G401 (cell line): ENCODE results near the gene FOXO3. TPM values are rescaled to one million over a fixed set of nuclear protein-coding genes. Genes with fewer than 3 reads are reported as not detected.
"Not testable (repeated sequence)": the region's sequence is repeated elsewhere in the genome, so short reads cannot be mapped to it uniquely, and the experiment has no call there.

Experiments used
- DNase-seq: peaks from one replicate; pipeline ENCODE4 v3.0.0-alpha.2; 2015; ENCODE audit warnings: low spot score
- in situ Hi-C: cut with HindIII; loops from 2 replicates; pipeline ENCODE4 v1.10.0; 2016; ENCODE audit warnings: low sequenced_read_pairs, mixed read lengths
- total RNA-seq: library from RNA; depleted of rRNA; stranded (reverse); fragments of >200 nt; shearing (Covaris generic); gene quantifications from 2 replicates; pipeline ENCODE4 v1.2.3, GENCODE V29; 2014

FOXO3 gene
- total RNA-seq, 1 experiment from 2014 or later = 15.7 TPM

DNA sequence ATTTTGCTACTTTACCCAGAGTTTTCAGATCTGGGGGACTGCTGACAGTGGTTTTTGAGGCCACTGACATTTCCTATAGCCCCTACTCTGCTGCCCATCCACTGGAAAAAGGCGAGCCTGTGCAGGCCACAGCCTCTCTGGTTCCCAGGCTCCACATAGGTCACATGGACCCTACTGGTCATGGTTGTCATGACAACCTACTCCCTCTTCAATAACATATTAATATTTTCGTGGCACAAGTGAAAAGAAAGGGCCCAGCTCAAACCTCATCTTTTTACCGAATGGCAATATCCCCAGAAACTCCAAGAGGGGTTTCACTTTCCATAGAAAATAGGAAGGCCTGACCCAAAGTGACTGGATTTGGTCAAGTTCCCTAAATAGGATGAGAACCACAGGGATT is 11.0 kb upstream of the FOXO3 start:
- DNase-seq = no peak
- in situ Hi-C loops = loop anchor here (25.0 kb wide), 1 partner anchor 288 kb away; the partner anchor contains the start of gene ARMC2

DNA sequence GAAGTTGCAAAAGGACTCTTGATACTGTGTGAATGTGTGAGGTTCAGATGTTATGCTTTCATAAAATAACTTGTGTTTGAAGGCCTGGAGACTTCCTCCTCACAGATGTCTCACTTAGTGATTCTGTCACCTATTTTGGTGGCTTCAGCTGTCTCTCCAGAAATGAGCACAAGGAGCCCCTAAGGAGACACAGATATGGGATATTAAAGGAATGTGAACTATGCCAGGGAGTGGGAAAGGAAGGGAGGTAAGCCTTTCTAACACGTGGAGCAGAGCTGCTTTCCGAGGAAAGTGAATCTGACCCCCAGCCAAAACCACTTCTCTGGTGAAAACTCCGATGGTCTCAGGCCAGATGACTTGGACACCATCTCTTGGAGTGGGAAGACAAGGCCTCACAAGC is 10.5 kb upstream of the FOXO3 start:
- in situ Hi-C loops = no loop called here
- no peak for DNase-seq

- DNase-seq = no peak
- in situ Hi-C loops = no loop called here
Observed at GRCh38 chr6:108555399-108556052, 5.2 kb upstream of the FOXO3 start.

DNA sequence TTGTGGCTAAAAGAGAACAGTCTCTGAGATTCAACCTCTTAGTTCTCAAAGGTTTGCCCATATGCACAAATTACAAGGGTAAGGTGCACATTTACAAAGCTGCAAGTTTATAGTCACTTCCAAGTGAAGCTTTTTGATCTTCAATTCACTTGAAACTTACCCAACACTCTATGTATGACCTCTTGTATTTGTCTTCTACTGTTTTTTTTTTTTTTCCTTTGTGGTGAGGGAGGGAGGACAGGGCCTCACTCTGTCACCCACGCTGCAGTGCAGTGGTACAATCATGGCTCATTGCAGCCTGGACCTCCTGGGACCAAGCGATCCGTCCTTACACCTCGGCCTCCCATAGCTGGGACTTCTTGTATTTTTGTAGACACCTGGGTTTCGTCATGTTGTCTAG is 4.5 kb upstream of the FOXO3 start:
- in situ Hi-C loops = no loop called here
- no peak for DNase-seq

DNA sequence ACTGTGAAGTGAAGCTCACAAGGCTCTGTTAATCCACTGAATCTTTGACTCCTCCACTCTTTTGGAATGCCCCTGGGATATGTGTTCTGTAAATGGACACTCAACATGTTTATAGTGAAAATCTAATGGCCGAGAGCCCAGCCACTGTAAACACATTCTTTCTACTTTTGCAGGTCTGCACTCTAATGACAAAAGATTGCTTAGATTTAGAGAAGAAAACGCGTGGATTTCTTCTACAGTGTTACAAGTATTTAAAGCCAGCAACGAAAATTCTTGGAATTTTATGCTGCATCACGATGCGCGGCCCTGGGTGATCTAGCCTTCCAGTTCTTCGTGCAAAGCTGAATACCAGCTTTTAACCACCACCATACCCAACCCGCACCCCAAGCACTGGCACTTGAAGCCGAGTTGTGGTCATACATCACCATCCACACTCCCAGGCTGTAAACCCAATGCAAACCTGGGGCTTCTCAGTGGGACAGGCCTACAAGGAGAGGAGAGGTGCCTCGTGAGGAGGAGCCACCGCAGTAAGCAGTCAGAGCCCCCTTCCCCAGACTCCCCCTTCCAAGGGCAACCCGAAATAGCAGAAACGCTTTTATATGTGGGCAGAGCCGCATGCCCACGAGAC is 3.7 kb upstream of the FOXO3 start:
- in situ Hi-C loops = no loop called here
- peak; percentile 49 for DNase-seq

DNA sequence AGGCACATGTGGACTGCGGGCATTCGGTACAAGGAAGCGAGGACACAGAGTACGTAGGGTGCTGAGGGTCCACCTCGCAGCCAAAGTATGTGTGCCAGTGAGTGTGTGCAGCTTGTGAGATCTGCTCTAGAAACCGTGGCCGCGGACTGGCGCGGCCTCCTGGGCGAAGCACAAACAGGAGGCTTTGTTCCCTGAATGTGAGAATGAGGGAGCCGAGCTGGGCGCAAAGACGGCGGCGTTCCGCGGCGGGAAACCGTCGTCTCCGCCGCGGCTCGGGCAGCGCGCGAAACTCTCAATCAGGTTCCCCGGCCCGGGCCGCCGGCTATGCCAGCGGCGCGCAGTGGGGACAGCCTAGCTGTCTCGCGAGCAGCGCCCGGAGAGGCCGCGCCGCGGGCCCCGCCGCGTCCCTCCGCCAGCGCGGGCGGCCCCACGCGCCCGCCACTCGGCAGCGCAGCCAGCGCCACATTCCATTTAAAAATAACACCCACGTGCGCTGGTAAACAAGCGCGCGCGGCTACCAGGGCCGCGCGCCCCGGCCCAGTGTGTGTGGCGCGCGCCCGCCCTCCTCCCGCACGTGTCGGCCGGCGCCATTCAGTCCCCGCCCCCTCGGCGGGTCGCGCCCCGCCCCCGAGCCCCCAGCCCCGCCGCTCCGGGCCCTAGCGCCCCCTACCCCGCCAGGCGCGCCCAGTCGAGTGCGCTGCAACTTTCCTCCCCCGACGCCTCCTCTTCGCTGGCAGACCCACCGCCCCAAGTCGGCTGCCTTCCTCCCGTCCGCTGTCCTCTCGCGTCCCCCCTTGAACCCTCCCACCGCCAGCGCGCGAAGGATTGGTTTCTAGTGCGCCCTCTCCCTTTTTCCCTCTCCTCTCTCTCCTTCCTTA is 3.0 kb upstream of the FOXO3 start:
- in situ Hi-C loops = no loop called here
- DNase-seq = peak; percentile 80

DNA sequence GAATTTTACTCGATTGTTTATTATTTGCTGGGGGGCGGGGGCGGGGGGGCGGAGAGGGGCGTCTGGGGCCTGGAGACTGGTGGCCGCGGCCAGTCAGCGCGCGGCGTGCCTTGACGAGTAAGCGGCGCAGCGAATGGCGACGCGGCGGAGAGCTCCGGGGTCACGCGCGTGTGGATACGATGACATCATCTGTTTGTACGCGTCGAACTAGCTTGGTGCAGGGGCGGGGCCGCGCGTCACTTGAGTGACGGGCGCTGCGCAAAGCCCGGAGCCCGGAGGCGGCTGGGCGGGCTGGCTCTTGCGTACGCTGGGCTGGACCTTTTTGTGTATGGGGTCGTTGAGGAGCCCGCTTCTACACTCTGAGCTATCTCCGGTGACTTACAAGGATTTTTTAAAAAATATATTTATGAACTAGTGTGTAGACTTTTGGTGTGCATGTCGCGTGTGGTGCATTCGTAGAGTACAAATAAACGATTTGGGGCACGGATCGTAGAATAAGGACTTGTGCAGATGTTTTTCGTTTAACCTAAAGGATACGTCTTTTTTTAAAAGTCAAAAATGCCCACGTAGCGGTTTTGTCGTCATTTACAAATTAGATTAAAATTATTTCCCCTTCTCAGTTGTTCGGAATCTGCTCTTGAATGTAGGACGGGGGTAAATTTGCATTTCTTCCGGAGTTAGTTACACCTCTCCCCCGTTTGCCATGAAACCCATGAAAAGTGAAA is 2.2 kb upstream of the FOXO3 start:
- DNase-seq = peak; percentile 99
- in situ Hi-C loops = no loop called here

GRCh38 chr6:108559097-108559883 is 1.4 kb upstream of the FOXO3 start:
- in situ Hi-C loops = no loop called here
- DNase-seq = peak; percentile 89

GRCh38 chr6:108559884-108560462 is 744 bp upstream of the FOXO3 start:
- DNase-seq = peak; percentile 72
- in situ Hi-C loops = no loop called here

DNA sequence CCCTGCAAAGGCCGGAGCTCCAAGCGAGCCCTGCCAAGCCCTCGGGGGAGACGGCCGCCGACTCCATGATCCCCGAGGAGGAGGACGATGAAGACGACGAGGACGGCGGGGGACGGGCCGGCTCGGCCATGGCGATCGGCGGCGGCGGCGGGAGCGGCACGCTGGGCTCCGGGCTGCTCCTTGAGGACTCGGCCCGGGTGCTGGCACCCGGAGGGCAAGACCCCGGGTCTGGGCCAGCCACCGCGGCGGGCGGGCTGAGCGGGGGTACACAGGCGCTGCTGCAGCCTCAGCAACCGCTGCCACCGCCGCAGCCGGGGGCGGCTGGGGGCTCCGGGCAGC is 561 bp downstream of the FOXO3 start:
- in situ Hi-C loops, DNase-seq: not testable (repeated sequence)

DNA sequence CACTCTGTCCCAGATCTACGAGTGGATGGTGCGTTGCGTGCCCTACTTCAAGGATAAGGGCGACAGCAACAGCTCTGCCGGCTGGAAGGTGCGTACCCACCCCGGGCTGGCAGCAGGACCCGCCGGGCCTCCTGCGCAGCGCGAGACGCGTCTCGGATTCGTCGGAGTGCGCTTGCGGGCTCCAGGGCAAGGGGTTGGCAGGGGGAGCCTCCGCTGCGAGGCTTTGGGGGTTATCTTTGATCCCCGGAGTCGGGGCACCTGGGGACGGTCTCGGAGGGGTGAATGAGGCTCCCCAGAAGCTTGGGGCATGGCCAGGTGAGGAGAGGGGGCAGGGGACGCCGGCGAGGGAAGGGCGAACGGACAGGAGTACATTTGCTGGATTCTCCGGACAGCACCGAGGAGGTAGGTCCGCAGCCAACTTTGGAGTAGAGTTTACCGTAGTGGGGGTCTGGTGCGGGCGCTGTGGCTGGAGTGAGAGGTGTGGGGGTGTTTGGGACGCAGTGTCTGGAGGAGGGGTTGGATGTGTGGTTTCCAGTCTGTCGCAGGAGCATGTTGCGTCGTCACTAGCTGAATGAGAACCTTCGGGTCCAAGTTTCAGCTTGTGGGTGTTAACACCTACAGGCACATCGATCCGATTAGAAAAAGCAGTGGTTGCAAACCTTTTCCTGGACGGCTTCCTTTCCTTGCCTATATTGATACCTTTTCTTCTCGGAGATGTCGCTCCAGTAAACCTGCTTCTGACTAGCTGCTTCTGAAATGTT is 1.2 kb downstream of the FOXO3 start:
- in situ Hi-C loops = no loop called here
- DNase-seq = peak; percentile 40

GRCh38 chr6:108562503-108562993 is 1.8 kb downstream of the FOXO3 start:
- in situ Hi-C loops = no loop called here
- DNase-seq = peak; percentile 79

DNA sequence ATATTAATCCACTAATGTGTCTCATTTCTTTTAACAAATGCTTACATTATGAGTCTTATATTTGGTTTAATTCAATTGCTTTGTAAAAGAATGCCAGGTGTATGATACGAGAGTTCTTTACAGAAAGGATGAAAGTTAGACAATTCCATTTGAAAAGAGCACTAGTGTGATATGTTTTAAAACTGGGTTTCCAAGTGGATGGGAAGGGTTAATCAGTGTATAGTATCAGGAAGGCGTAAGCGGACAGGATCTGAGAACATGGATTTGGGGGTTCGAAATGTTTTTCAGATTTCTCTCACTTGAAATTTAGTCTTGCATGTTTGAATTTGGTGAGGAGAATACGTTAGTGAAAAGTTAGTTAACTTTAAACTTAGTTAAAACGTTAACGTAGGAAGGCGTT is 2.6 kb downstream of the FOXO3 start:
- in situ Hi-C loops = no loop called here
- DNase-seq = no peak

- in situ Hi-C loops = no loop called here
- DNase-seq = no peak
Observed at GRCh38 chr6:108564178-108564577, 3.5 kb downstream of the FOXO3 start.

GRCh38 chr6:108565091-108565766 is 4.5 kb downstream of the FOXO3 start:
- DNase-seq = no peak
- in situ Hi-C loops = no loop called here

- in situ Hi-C loops = no loop called here
- DNase-seq = no peak
Observed at GRCh38 chr6:108565893-108566292, 5.2 kb downstream of the FOXO3 start.

DNA sequence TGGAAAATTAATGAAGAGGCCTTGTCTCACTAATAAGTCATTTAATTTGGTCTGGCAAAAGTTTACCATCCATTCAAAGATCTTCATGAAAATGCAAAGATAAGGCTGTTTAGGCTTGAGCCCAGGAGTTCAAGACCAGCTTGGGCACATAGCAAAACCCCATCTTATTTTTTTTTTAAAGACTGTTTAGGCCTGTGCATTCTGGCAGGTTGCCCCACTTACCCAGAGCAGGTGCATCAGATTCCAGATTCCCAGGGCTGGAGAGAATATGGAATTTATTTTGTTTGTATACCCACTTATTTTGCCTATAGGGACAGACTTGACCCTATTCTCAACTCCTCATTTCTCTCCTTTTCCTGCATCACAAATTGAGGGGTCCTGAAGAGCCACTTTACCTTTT is 5.7 kb downstream of the FOXO3 start:
- in situ Hi-C loops = no loop called here
- DNase-seq = peak; percentile 38
